ENCODE results near the gene ECE1.
"Not testable (repeated sequence)": the region's sequence is repeated elsewhere in the genome, so short reads cannot be mapped to it uniquely, and the experiment has no call there.

ECE1 gene

GRCh38 chr1:21216835-21217811 lies 73.1 kb downstream of the ECE1 start:
- DNase-seq, result peak; percentile 69

- DNase-seq, result no peak
These were observed 78.1 kb downstream of the ECE1 start for GRCh38 chr1:21212126-21212525.

GRCh38 chr1:21208137-21208700 lies 82.0 kb downstream of the ECE1 start:
- DNase-seq, result not testable (repeated sequence)

- DNase-seq, result no peak
These were observed 84.1 kb downstream of the ECE1 start for GRCh38 chr1:21206117-21206516.

- no peak for DNase-seq
These were observed 84.8 kb downstream of the ECE1 start for GRCh38 chr1:21205416-21205815.

GRCh38 chr1:21201650-21202049 lies 88.6 kb downstream of the ECE1 start:
- no peak for DNase-seq

- not testable (repeated sequence) for DNase-seq
These were observed 89.0 kb downstream of the ECE1 start for GRCh38 chr1:21201238-21201637.

GRCh38 chr1:21200767-21201166 lies 89.5 kb downstream of the ECE1 start:
- DNase-seq, result no peak

GRCh38 chr1:21198929-21199328 lies 91.3 kb downstream of the ECE1 start:
- peak; percentile 46 for DNase-seq

- no peak for DNase-seq
These were observed 97.4 kb downstream of the ECE1 start for GRCh38 chr1:21192871-21193270.

GRCh38 chr1:21192284-21192683 lies 98.0 kb downstream of the ECE1 start:
- no peak for DNase-seq

GRCh38 chr1:21190771-21191170 lies 99.5 kb downstream of the ECE1 start:
- not testable (repeated sequence) for DNase-seq

GRCh38 chr1:21189906-21190500 lies 100.3 kb downstream of the ECE1 start:
- DNase-seq, result peak; percentile 17

GRCh38 chr1:21189421-21189820 lies 100.8 kb downstream of the ECE1 start:
- DNase-seq, result peak; percentile 21

GRCh38 chr1:21188235-21188634 lies 102.0 kb downstream of the ECE1 start:
- no peak for DNase-seq

GRCh38 chr1:21185221-21185731 lies 105.0 kb downstream of the ECE1 start:
- DNase-seq, result no peak

- peak; percentile 12 for DNase-seq
These were observed 106.0 kb downstream of the ECE1 start for GRCh38 chr1:21184276-21184675.

GRCh38 chr1:21182181-21182731 lies 108.0 kb downstream of the ECE1 start:
- DNase-seq, result no peak

GRCh38 chr1:21178271-21178670 lies 112.0 kb downstream of the ECE1 start:
- not testable (repeated sequence) for DNase-seq

GRCh38 chr1:21176586-21177555 lies 113.4 kb downstream of the ECE1 start, which contains the start of gene EIF4G3:
EIF4G3 (minus strand) TSS chr1:21176897; CDS start chr1:21002742, 174,155 bp downstream.
- peak; percentile 99 for DNase-seq

- DNase-seq, result peak; percentile 55
These were observed 114.3 kb downstream of the ECE1 start for GRCh38 chr1:21175670-21176581.
